SHP77 (cell line): Measurements from ENCODE around the gene RNF148.

Source experiments
- DNase-seq, 2 experiments: peaks; one replicate each; lab custom pipeline; 2025; lab: John Stamatoyannopoulos, UW

Gene RNF148

GRCh38 chr7:122702872-122703510 lies at the start of gene RNF148:
Gene RNF148 (minus strand): TSS chr7:122702922. CDS start chr7:122702750, 172 bp downstream.
- no peak for DNase-seq

GRCh38 chr7:122750389-122750788 lies 47.7 kb upstream of the RNF148 start:
- DNase-seq, result no peak

GRCh38 chr7:122748195-122748594 lies 45.5 kb upstream of the RNF148 start:
- DNase-seq, result no peak

- DNase-seq, result no peak
These were observed 44.2 kb upstream of the RNF148 start for GRCh38 chr7:122746948-122747347.

GRCh38 chr7:122743211-122743610 lies 40.5 kb upstream of the RNF148 start:
- DNase-seq, result no peak

- no peak for DNase-seq
These were observed 36.2 kb upstream of the RNF148 start for GRCh38 chr7:122738947-122739346.

GRCh38 chr7:122736183-122736582 lies 33.5 kb upstream of the RNF148 start:
- DNase-seq, result no peak

GRCh38 chr7:122727759-122728158 lies 25.0 kb upstream of the RNF148 start:
- DNase-seq, result no peak

- no peak for DNase-seq
These were observed 24.6 kb upstream of the RNF148 start for GRCh38 chr7:122727354-122727753.

- no peak for DNase-seq
These were observed 24.2 kb upstream of the RNF148 start for GRCh38 chr7:122726881-122727280.

- DNase-seq, result no peak
These were observed 21.6 kb upstream of the RNF148 start for GRCh38 chr7:122724366-122724765.

GRCh38 chr7:122719010-122719578 lies 16.4 kb upstream of the RNF148 start:
- DNase-seq, result no peak

GRCh38 chr7:122717356-122718089 lies 14.8 kb upstream of the RNF148 start:
- no peak for DNase-seq

GRCh38 chr7:122715183-122715582 lies 12.5 kb upstream of the RNF148 start:
- DNase-seq, result no peak

GRCh38 chr7:122710916-122711315 lies 8.2 kb upstream of the RNF148 start:
- no peak for DNase-seq

GRCh38 chr7:122709930-122710646 lies 7.4 kb upstream of the RNF148 start:
- no peak for DNase-seq

GRCh38 chr7:122706836-122707235 lies 4.1 kb upstream of the RNF148 start:
- no peak for DNase-seq

- no peak for DNase-seq
These were observed 3.7 kb downstream of the RNF148 start, which contains the start of gene RNF133 for GRCh38 chr7:122699017-122699416. Gene RNF133 (minus strand): TSS chr7:122699117. CDS start chr7:122698918, 199 bp downstream.

- no peak for DNase-seq
These were observed 6.9 kb downstream of the RNF148 start for GRCh38 chr7:122695816-122696215.

- DNase-seq, result no peak
These were observed 8.0 kb downstream of the RNF148 start for GRCh38 chr7:122694697-122695096.

- no peak for DNase-seq
These were observed 9.9 kb downstream of the RNF148 start for GRCh38 chr7:122692769-122693309.

- DNase-seq, result no peak
These were observed 11.0 kb downstream of the RNF148 start for GRCh38 chr7:122691569-122692235.
